Chondrocyte (in vitro differentiated cells): Measurements from ENCODE around the gene SFXN1. TPM values are rescaled to one million over a fixed set of nuclear protein-coding genes. Genes with fewer than 3 reads are reported as not detected.
"Not testable (repeated sequence)": the region's sequence is repeated elsewhere in the genome, so short reads cannot be mapped to it uniquely, and the experiment has no call there.

Experiments
- DNase-seq: peaks from one replicate; pipeline ENCODE4 v3.0.0; 2021; ENCODE audit warnings: mixed read lengths, low spot score
- H3K27ac Mint-ChIP-seq: one replicate; pipeline ENCODE4 v1.8.0; 2021; ENCODE audit warnings: mild to moderate bottlenecking, moderate library complexity, mixed read lengths; ENCODE audit not compliant: unreplicated experiment
- H3K27me3 Mint-ChIP-seq: 2 replicates; pipeline ENCODE4 v1.8.0; 2021; ENCODE audit warnings: low read depth, mixed read lengths
- H3K36me3 Mint-ChIP-seq: 2 replicates; pipeline ENCODE4 v1.8.0; 2021; ENCODE audit warnings: low read depth, mixed read lengths
- H3K4me1 Mint-ChIP-seq: 2 replicates; pipeline ENCODE4 v1.8.0; 2021; ENCODE audit warnings: low read depth, mild to moderate bottlenecking, mixed read lengths
- H3K4me3 Mint-ChIP-seq: one replicate; pipeline ENCODE4 v1.8.0; 2021; ENCODE audit warnings: mild to moderate bottlenecking, moderate library complexity, mixed read lengths; ENCODE audit not compliant: unreplicated experiment
- H3K9me3 Mint-ChIP-seq: 2 replicates; pipeline ENCODE4 v1.8.0; 2021; ENCODE audit warnings: low read depth, mixed read lengths
- total RNA-seq: library from RNA; stranded (reverse); gene quantifications from 3 replicates; pipeline ENCODE4 v1.2.1, GENCODE V29; 2021
- TF ChIP-seq, protein P1 (sequence below): fragments of 200-600 bp; sonication (generic); IDR thresholded peaks from 2 replicates; pipeline ENCODE4 v1.5.0; 2021; ENCODE audit warnings: antibody characterized with exemption, mild to moderate bottlenecking, moderate library complexity

SFXN1 gene
- total RNA-seq, 1 donor from 2014 or later, result 58.9 TPM

DNA sequence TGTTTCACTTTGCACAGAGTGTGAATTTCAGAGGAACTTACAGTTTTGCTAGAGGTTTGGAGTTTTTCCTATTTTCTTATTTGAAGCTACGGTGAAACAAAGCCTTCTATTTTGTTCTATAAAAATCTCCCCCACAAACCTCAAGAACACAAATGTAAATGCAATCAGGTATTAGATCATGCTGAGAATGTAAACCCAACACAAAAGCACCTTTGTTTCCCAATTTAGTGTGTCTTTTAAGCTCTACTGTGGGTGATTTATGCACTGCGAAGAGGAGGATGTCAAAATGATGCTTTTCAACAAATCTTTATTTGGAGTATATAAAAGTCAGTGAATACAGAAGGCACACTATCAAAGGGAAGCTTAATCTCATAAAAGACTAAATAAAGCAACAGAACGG is 30.1 kb upstream of the SFXN1 start:
- Mint-ChIP-seq H3K27ac (no peak overlapping the region), H3K4me1 (peaks cover 5% of the 10 kb centered on the region), H3K36me3 (no peaks in the 10 kb centered on the region), H3K27me3 (peaks cover 74% of the 10 kb centered on the region), H3K9me3 (no peaks in the 10 kb centered on the region), H3K4me3 (no peak overlapping the region)
- TF ChIP-seq, protein P1, sequence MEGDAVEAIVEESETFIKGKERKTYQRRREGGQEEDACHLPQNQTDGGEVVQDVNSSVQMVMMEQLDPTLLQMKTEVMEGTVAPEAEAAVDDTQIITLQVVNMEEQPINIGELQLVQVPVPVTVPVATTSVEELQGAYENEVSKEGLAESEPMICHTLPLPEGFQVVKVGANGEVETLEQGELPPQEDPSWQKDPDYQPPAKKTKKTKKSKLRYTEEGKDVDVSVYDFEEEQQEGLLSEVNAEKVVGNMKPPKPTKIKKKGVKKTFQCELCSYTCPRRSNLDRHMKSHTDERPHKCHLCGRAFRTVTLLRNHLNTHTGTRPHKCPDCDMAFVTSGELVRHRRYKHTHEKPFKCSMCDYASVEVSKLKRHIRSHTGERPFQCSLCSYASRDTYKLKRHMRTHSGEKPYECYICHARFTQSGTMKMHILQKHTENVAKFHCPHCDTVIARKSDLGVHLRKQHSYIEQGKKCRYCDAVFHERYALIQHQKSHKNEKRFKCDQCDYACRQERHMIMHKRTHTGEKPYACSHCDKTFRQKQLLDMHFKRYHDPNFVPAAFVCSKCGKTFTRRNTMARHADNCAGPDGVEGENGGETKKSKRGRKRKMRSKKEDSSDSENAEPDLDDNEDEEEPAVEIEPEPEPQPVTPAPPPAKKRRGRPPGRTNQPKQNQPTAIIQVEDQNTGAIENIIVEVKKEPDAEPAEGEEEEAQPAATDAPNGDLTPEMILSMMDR, result no peak
- DNase-seq, result no peak

DNA sequence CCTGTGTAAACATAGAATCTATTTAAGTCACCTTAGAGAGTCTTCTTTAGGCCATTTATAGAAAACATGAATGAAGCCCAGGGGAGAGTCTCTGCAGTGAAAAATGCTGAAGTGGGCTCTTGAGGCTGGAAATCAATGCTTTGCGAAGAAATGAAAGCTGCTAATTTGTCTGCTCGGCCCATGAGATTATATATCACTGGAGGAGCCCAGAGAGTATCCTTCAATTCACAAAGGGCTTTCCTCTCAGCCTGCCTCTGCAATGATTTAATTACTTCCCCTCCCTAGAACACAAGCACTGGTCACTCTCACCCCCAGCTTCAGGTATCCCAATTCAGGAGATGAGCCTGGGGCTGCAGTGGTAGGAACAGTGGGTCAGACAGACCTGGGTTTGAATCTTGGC is 26.2 kb upstream of the SFXN1 start:
- H3K27me3 Mint-ChIP-seq, result peaks cover 78% of the 10 kb centered on the region
- no peak overlapping the region for H3K27ac Mint-ChIP-seq
- TF ChIP-seq, protein P1, result no peak
- H3K9me3 Mint-ChIP-seq, result no peaks in the 10 kb centered on the region
- no peaks in the 10 kb centered on the region for H3K36me3 Mint-ChIP-seq
- DNase-seq, result no peak
- H3K4me1 Mint-ChIP-seq, result no peaks in the 10 kb centered on the region
- H3K4me3 Mint-ChIP-seq, result no peak overlapping the region

DNA sequence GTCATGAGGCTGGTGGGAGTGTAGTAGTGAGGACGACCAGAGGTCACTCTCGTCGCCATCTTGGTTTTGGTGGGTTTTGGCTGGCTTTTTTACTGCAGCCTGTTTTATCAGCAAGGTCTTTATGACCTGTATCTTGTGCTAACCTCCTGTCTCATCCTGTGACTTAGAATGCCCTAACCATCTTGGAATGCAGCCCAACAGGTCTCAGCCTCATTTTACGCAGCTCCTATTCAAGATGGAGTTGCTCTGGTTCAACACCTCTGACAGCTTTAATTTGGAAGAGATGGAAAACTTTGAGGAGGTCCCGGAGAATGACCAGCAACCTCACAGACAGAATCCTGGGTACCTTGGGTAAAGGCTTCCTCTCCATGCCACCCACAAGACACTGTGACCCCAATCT is 24.0 kb upstream of the SFXN1 start:
- peaks cover 75% of the 10 kb centered on the region for H3K27me3 Mint-ChIP-seq
- not testable (repeated sequence) for H3K36me3 Mint-ChIP-seq, H3K4me3 Mint-ChIP-seq, DNase-seq, H3K4me1 Mint-ChIP-seq, H3K9me3 Mint-ChIP-seq, H3K27ac Mint-ChIP-seq

DNA sequence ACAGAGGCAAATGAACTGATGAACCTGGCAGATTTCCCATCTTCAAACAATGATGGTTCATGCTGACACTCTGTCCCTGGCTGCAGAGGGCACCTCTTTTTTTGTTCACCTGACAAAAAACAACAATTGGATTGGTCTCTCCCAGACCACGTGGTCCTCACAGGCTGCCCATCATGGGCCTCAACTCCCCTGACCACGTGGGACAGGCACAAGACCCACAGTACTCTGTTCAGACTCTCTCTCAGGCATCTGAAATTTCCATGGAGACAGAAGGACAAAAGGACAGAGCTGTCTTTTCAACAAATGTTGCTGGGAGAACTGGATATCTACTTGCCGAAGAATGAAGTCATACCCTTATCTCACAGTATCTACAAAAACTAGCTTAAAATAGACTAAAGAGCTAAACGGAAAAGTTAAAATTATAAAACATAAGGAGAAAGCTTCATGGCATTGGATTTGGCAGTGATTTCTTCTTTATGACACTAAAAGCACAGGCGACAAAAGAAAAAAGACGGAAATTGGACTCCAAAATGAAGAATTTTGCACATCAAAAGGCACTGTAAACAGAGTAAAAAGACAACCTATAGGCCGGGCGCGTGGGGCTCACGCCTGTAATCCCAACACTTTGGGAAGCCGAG is 22.1 kb upstream of the SFXN1 start:
- H3K27me3 Mint-ChIP-seq, result peaks cover 60% of the 10 kb centered on the region
- TF ChIP-seq, protein P1, result no peak
- H3K9me3 Mint-ChIP-seq, result no peaks in the 10 kb centered on the region
- H3K4me3 Mint-ChIP-seq, result no peak overlapping the region
- H3K36me3 Mint-ChIP-seq, result no peaks in the 10 kb centered on the region
- no peak for DNase-seq
- H3K4me1 Mint-ChIP-seq, result no peaks in the 10 kb centered on the region
- H3K27ac Mint-ChIP-seq, result no peak overlapping the region

DNA sequence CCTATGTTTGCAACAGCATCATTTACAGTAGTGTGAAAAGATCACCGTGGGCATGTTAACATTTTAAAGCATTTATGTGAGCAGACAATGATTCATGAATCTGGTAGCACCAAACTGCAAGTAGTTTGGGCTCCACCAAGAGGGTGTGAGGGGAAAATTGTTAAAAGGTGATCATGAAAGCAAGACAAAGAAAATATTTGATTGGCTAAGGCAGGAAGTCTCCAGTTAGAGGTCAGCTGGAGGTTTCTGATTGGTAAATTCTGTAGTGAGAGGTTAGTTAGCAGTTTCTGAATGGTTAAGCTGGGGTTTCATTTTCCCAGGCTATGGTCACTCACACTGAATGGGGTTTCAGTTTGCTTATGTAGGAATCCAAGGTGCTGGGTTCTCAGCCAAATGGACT is 20.9 kb upstream of the SFXN1 start:
- Mint-ChIP-seq H3K27me3 (peaks cover 51% of the 10 kb centered on the region), H3K4me1 (no peaks in the 10 kb centered on the region), H3K36me3 (no peaks in the 10 kb centered on the region), H3K9me3 (peaks cover 2% of the 10 kb centered on the region), H3K27ac (no peak overlapping the region), H3K4me3 (no peak overlapping the region)
- TF ChIP-seq, protein P1, result no peak
- DNase-seq, result no peak

DNA sequence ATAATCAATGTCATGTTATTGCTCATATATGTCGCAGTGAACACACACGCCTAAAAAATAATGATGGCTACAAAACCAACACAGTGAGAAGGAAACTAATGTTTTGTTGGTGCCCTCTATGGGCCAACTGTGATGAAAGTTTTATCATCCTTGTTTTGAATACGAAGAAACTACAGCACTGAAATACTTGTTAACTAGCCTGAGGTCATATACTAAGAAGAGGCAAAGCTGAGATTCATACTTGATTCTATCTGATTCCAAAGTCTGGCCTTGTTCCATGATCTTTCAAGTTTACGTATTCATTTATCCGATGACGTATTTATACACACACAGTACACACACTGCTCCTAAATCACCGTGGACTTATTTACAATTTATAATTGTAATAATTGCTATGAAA is 18.2 kb upstream of the SFXN1 start:
- no peak for DNase-seq
- H3K36me3 Mint-ChIP-seq, result no peaks in the 10 kb centered on the region
- no peak overlapping the region for H3K4me3 Mint-ChIP-seq
- TF ChIP-seq, protein P1, result peak; percentile 78
- H3K27me3 Mint-ChIP-seq, result peaks cover 36% of the 10 kb centered on the region
- peaks cover 2% of the 10 kb centered on the region for H3K9me3 Mint-ChIP-seq
- H3K27ac Mint-ChIP-seq, result no peak overlapping the region
- peaks cover 4% of the 10 kb centered on the region for H3K4me1 Mint-ChIP-seq
